IMR-90 (cell line): Measurements from ENCODE around the gene CYTH4. TPM values are rescaled to one million over a fixed set of nuclear protein-coding genes. Genes with fewer than 3 reads are reported as not detected.

Experiments
- ATAC-seq: fragments of 200-7000 bp; cut with Tn5 transposase; 2 replicates; pipeline ENCODE4 v1.9.1; 2020; ENCODE audit warnings: low read depth, mild to moderate bottlenecking, moderate library complexity
- BruUV-seq: library from RNA; stranded (reverse); fragments of 400-500 nt; replicated peaks from 2 replicates; lab custom pipeline; 2021; lab: Mats Ljungman, UMichigan
- CTCF ChIA-PET: fragments of 300-600 bp; formaldehyde crosslinking; extraction: SDS; loops from one replicate; lab custom pipeline; 2021; ENCODE audit warnings: antibody characterized with exemption; lab: Yijun Ruan, JAX
- POLR2A ChIA-PET: fragments of 300-600 bp; sonication (Branson Sonifier 250); formaldehyde crosslinking; loops from one replicate; lab custom pipeline; 2022; ENCODE audit warnings: antibody characterized with exemption; ENCODE audit not compliant: unreplicated experiment; lab: Charles Lee
- DNase-seq: peaks from one replicate; pipeline ENCODE4 v3.0.0; 2013
- H2AFZ ChIP-seq: replicated peaks from 2 replicates; pipeline ENCODE3; 2013; ENCODE audit warnings: low read length, mild to moderate bottlenecking; ENCODE audit not compliant: poor library complexity
- H2AK5ac ChIP-seq: 2 replicates; pipeline ENCODE4 v1.6.1; 2013; ENCODE audit warnings: low read depth, low read length, inconsistent platforms
- H2AK9ac ChIP-seq: replicated peaks from 2 replicates; pipeline ENCODE3; 2013; ENCODE audit warnings: mild to moderate bottlenecking, low read depth, low read length, moderate library complexity; ENCODE audit not compliant: poor library complexity
- H2BK120ac ChIP-seq: 2 replicates; pipeline ENCODE4 v1.6.1; 2013; ENCODE audit warnings: low read depth, low read length, inconsistent platforms
- H2BK15ac ChIP-seq: 3 replicates; pipeline ENCODE4 v1.6.1; 2013; ENCODE audit warnings: low read depth, low read length, inconsistent platforms
- H2BK20ac ChIP-seq: 2 replicates; pipeline ENCODE4 v1.6.1; 2013; ENCODE audit warnings: low read depth, mild to moderate bottlenecking, inconsistent platforms, low read length, moderate library complexity
- H2BK5ac ChIP-seq: 2 replicates; pipeline ENCODE4 v1.6.1; 2013; ENCODE audit warnings: mild to moderate bottlenecking, low read depth, low read length, inconsistent platforms; ENCODE audit not compliant: poor library complexity, severe bottlenecking
- H3K14ac ChIP-seq: replicated peaks from 2 replicates; pipeline ENCODE4 v1.6.1; 2013; ENCODE audit warnings: low read depth, low read length, inconsistent platforms
- H3K18ac ChIP-seq: 2 replicates; pipeline ENCODE4 v1.6.1; 2013; ENCODE audit warnings: low read depth, low read length, control low read depth
- H3K23ac ChIP-seq: 2 replicates; pipeline ENCODE4 v1.6.1; 2013; ENCODE audit warnings: low read depth, low read length, inconsistent platforms
- H3K27ac ChIP-seq: 2 replicates; pipeline ENCODE4 v1.5.1; 2013; ENCODE audit warnings: mild to moderate bottlenecking, control low read depth, low read length; ENCODE audit not compliant: insufficient read depth
- H3K27me3 ChIP-seq: 2 replicates; pipeline ENCODE4 v1.6.1; 2013; ENCODE audit warnings: low read length; ENCODE audit not compliant: control insufficient read depth, insufficient read depth
- H3K36me3 ChIP-seq: 2 replicates; pipeline ENCODE4 v1.6.1; 2013; ENCODE audit warnings: low read length, mixed read lengths; ENCODE audit not compliant: control insufficient read depth, insufficient read depth
- H3K4ac ChIP-seq: 2 replicates; pipeline ENCODE4 v1.6.1; 2013; ENCODE audit warnings: low read depth, low read length, inconsistent platforms
- H3K4me1 ChIP-seq: 2 replicates; pipeline ENCODE4 v1.6.1; 2013; ENCODE audit warnings: low read length, mixed read lengths; ENCODE audit not compliant: control insufficient read depth, insufficient read depth
- H3K4me2 ChIP-seq: 2 replicates; pipeline ENCODE4 v1.6.1; 2013; ENCODE audit warnings: low read depth, mild to moderate bottlenecking, control low read depth, low read length, moderate library complexity
- H3K4me3 ChIP-seq: 2 replicates; pipeline ENCODE4 v1.5.1; 2013; ENCODE audit warnings: low read depth, mild to moderate bottlenecking, control low read depth, low read length, moderate library complexity; ENCODE audit not compliant: insufficient read depth
- H3K56ac ChIP-seq: 2 replicates; pipeline ENCODE4 v1.6.1; 2013; ENCODE audit warnings: low read length, inconsistent platforms; ENCODE audit not compliant: insufficient read depth; ENCODE audit errors: extremely low read depth
- H3K79me1 ChIP-seq, 2 experiments: 2 replicates each; pipeline ENCODE4 v1.6.1; 2013; ENCODE audit warnings: low read length in 2 of 2, inconsistent platforms in 1 of 2, low read depth in 1 of 2
- H3K9ac ChIP-seq: 2 replicates; pipeline ENCODE4 v1.6.1; 2013; ENCODE audit warnings: low read depth, low read length, control low read depth
- H3K9me1 ChIP-seq: 2 replicates; pipeline ENCODE4 v1.6.1; 2013; ENCODE audit warnings: low read length, inconsistent platforms; ENCODE audit not compliant: insufficient read depth
- H3K9me3 ChIP-seq: 2 replicates; pipeline ENCODE4 v1.6.1; 2013; ENCODE audit warnings: low read length; ENCODE audit not compliant: control insufficient read depth, insufficient read depth
- H4K20me1 ChIP-seq: 2 replicates; pipeline ENCODE4 v1.6.1; 2013; ENCODE audit warnings: low read length, inconsistent platforms; ENCODE audit not compliant: insufficient read depth
- H4K5ac ChIP-seq: 2 replicates; pipeline ENCODE4 v1.6.1; 2013; ENCODE audit warnings: mild to moderate bottlenecking, low read depth, low read length, control low read depth
- H4K8ac ChIP-seq, 2 experiments: 2 replicates each; pipeline ENCODE4 v1.6.1; 2013; ENCODE audit warnings: low read depth in 2 of 2, low read length in 2 of 2, control low read depth in 1 of 2, inconsistent platforms in 1 of 2
- H4K91ac ChIP-seq: 2 replicates; pipeline ENCODE4 v1.6.1; 2013; ENCODE audit warnings: low read depth, low read length, inconsistent platforms; ENCODE audit not compliant: insufficient read depth
- CEBPB ChIP-seq: IDR thresholded peaks from 2 replicates; pipeline ENCODE4 v1.6.1; 2012; ENCODE audit warnings: low read depth, low read length, improper control_type of control experiment
- MAFK ChIP-seq: IDR thresholded peaks from 2 replicates; pipeline ENCODE4 v1.6.1; 2012; ENCODE audit warnings: low read depth, low read length, improper control_type of control experiment
- WGBS, 2 experiments: methylation state at CpG; one replicate each; pipeline versions ENCODE4 v1.1.5 to v1.1.7; 2013; ENCODE audit warnings: missing lambda C conversion rate in 2 of 2; ENCODE audit not compliant: insufficient read length in 1 of 2; ENCODE audit errors: extremely low coverage in 2 of 2; 5-methylcytosine and 5-hydroxymethylcytosine counted together
- dilution Hi-C: fragments of 300-500 bp; cut with HindIII; formaldehyde crosslinking; loops from one replicate; pipeline ENCODE4 v1.14.3; 2018; ENCODE audit warnings: low sequenced_read_pairs; ENCODE audit not compliant: unreplicated experiment
- in situ Hi-C: fragments of 300-500 bp; cut with MboI; formaldehyde crosslinking; loops from 3 replicates; pipeline ENCODE4 v1.14.3; 2019; ENCODE audit warnings: low sequenced_read_pairs, inconsistent platforms, mixed read lengths
- intact Hi-C: fragments of 100-400 bp; cut with micrococcal nuclease; formaldehyde crosslinking; loops from 2 replicates; pipeline ENCODE4 v1.10.0; 2022
- polyA plus RNA-seq, 3 experiments: library from polyadenylated mRNA; depleted of rRNA; stranded (reverse); fragments of >200 nt; gene quantifications; 2 replicates each; pipeline ENCODE4 v1.2.3, GENCODE V29; 2012; ENCODE audit warnings: low replicate concordance in 1 of 3
- total RNA-seq: library from RNA; depleted of rRNA; stranded (reverse); fragments of >200 nt; gene quantifications from 2 replicates; pipeline ENCODE4 v1.2.3, GENCODE V29; 2012
- TF ChIP-seq, protein P1 (sequence below): fragments of 150-350 bp; IDR thresholded peaks from 2 replicates; pipeline ENCODE4 v1.6.1; 2016; ENCODE audit warnings: low read depth, mild to moderate bottlenecking, low read length, moderate library complexity, borderline replicate concordance

The CYTH4 gene
- total and polyA plus RNA-seq, 2 of the 4 experiments (the other 2 are of a cell fraction) = 0.36 to 0.55 TPM

DNA sequence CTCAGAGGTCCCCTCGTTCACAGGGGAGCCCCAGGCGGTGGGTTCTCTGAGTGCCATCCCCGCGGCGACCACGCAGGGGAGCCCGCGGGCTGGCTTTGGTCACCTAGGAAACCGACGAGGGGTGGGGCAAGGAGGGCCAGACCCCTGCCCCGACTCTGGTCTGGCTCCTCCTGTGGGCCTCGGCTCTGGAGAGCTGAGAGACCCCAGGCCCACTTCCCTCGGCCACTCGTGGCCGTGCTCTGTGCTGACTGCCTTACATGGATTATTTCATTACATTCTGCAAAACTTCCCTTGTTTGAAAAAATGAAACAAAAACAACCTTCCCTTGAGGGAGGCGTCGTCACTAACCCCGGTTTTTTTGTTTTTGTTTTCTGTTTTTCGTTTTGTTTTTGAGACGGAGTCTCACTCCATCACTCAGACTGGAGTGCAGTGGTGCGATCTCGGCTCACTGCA lies 15.1 kb upstream of the CYTH4 start (continued):
- TF ChIP-seq MAFK = no peak

DNA sequence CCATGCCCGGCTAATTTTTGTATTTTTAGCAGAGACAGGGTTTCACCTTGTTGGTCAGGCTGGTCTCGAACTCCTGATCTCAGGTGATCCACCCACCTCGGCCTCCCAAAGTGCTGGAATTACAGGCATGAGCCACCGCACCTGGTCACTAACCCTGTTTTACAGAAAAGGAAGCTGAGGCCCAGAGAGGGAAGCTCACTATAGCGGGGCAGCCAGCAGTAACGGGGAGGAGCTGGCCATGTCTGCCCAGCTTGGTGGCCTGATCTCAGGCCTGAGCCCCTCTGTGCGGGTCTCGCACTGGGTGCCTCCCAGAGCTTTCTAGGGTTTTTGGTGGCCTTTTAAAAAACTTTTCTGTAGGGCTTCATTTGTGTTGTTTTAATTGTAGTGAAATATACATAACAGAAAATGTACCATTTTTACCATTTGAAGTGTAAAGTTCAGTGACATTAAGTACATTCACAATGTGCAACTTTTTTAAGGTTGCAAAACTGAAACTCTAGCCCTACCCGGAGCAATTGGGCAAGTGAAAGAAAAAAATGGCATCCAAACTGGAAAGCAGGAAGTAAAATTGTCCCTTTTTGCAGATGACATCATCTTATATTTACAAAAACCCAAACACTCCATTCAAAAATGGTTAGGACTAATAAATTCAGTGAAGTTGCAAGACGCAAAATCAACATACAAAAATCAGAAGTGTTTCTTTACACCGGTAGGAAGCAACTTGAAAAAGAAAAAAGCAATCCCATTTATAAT lies 14.5 kb upstream of the CYTH4 start:
- Histone ChIP-seq H3K14ac (peak overlapping the region; percentile 62; the same call in 1 of the 2 replicates), H2AFZ (peak overlapping the region; percentile 64), H4K8ac (peak overlapping the region; percentile 69 to 79), H2AK9ac (no peak overlapping the region), H3K79me1 (no peaks in the 10 kb centered on the region), H3K27ac (peak overlapping the region; percentile 63), H4K5ac (peak overlapping the region; percentile 90), H3K4me3 (no peak overlapping the region), H3K18ac (no peak overlapping the region), H3K56ac (no peak overlapping the region), H3K36me3 (no peaks in the 10 kb centered on the region), H2BK20ac (peak overlapping the region; percentile 55), H2BK5ac (peak overlapping the region; percentile 25), H2BK120ac (peak overlapping the region; percentile 84), H4K20me1 (no peaks in the 10 kb centered on the region), H2AK5ac (0 out of 2 replicates have a peak overlapping the region, but pooled peaks have one; percentile 50), H3K27me3 (no peaks in the 10 kb centered on the region; the same call in 1 of the 2 replicates), H3K4ac (peak overlapping the region; percentile 58), H3K9ac (no peak overlapping the region), H4K91ac (peak overlapping the region; percentile 76), H3K4me2 (no peak overlapping the region), H3K4me1 (peaks cover 5% of the 10 kb centered on the region), H2BK15ac (no peak overlapping the region; the same call in 2 of the 3 replicates), H3K9me1 (peaks cover 3% of the 10 kb centered on the region), H3K23ac (no peak overlapping the region), H3K9me3 (peaks cover 13% of the 10 kb centered on the region)
- intact Hi-C loops = loop anchor here (2.0 kb wide), 1 partner anchor 189 kb away; no protein-coding TSS in a partner anchor
- no CpG with 5 or more reads among the region's 11 CpGs for WGBS, 2 experiments
- dilution Hi-C loops = no loop called here
- peak; percentile 31; the same call in 1 of the 2 replicates for ATAC-seq
- CTCF ChIA-PET = no interaction called here
- no TSS peak for BruUV-seq
- TF ChIP-seq, protein P1, sequence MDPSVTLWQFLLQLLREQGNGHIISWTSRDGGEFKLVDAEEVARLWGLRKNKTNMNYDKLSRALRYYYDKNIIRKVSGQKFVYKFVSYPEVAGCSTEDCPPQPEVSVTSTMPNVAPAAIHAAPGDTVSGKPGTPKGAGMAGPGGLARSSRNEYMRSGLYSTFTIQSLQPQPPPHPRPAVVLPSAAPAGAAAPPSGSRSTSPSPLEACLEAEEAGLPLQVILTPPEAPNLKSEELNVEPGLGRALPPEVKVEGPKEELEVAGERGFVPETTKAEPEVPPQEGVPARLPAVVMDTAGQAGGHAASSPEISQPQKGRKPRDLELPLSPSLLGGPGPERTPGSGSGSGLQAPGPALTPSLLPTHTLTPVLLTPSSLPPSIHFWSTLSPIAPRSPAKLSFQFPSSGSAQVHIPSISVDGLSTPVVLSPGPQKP = no peak
- TF ChIP-seq CEBPB = peak; percentile 47; the same call in 1 of the 2 replicates
- in situ Hi-C loops = no loop called here
- DNase-seq = peak; percentile 38
- POLR2A ChIA-PET = interaction anchor here (0.6 kb wide), 1 partner anchor 73 kb away, joined by 3 read pairs; no protein-coding TSS in a partner anchor
